GM12865 (cell line): ENCODE data around the gene SSR1.
"Not testable (repeated sequence)": the region's sequence is repeated elsewhere in the genome, so short reads cannot be mapped to it uniquely, and the experiment has no call there.

ENCODE experiments used
- DNase-seq: peaks from one replicate; pipeline ENCODE4 v3.0.0; 2010; ENCODE audit warnings: low read depth
- H3K4me3 ChIP-seq: 2 replicates; pipeline ENCODE4 v1.5.1; 2011; ENCODE audit warnings: mild to moderate bottlenecking, low read depth, low read length, control low read depth
- TF ChIP-seq, protein P1 (sequence below): IDR thresholded peaks from 2 replicates; pipeline ENCODE4 v1.5.1; 2011; ENCODE audit warnings: low read length, control low read depth, low read depth, inconsistent platforms; ENCODE audit not compliant: insufficient read depth; ENCODE audit errors: missing control alignments

SSR1 gene

GRCh38 chr6:7328243-7328642 is 15.2 kb upstream of the SSR1 start:
- TF ChIP-seq, protein P1, sequence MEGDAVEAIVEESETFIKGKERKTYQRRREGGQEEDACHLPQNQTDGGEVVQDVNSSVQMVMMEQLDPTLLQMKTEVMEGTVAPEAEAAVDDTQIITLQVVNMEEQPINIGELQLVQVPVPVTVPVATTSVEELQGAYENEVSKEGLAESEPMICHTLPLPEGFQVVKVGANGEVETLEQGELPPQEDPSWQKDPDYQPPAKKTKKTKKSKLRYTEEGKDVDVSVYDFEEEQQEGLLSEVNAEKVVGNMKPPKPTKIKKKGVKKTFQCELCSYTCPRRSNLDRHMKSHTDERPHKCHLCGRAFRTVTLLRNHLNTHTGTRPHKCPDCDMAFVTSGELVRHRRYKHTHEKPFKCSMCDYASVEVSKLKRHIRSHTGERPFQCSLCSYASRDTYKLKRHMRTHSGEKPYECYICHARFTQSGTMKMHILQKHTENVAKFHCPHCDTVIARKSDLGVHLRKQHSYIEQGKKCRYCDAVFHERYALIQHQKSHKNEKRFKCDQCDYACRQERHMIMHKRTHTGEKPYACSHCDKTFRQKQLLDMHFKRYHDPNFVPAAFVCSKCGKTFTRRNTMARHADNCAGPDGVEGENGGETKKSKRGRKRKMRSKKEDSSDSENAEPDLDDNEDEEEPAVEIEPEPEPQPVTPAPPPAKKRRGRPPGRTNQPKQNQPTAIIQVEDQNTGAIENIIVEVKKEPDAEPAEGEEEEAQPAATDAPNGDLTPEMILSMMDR, result no peak
- no peak for DNase-seq
- H3K4me3 ChIP-seq, result no peak overlapping the region

DNA sequence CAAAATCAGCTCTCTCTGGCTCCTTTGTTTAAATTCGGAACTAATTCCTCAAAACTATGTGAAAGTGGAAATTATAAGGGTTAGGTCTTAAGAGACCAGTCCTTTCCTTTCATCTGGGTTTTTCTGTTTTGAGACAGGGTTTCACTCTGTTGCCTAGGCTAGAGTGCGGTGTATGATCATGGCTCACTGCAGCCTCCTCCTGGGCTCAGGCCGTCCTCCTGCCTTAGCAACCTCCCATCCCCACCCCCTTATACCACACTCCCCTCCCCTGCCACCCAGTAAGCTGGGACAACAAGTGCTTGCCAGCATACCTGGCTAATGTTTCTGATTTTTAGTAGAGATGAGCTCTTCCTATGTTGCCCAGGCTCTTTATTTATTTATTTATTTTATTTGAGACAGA is 12.8 kb upstream of the SSR1 start:
- no peak overlapping the region for H3K4me3 ChIP-seq
- TF ChIP-seq, protein P1, result no peak
- no peak for DNase-seq

DNA sequence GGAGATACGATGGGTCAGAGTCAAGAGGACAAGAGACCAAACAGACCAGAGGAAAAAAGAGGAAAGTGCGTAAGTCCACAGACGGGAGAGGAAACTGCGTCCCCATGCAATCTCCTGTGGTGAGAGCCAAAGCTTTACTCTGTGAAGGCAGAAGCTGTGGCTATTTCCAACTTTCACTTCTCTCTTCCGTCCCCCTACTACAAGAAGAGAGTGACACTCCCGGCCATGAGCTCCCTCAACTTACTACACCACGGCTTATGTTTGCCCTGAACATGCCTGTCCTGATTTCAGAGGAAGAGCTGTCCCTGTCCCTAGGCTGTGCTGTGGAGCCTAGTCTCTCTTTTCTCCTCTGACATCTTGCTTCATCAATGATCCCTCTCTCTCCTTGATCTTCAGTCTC is 11.5 kb upstream of the SSR1 start:
- peak; percentile 25 for DNase-seq
- no peak overlapping the region for H3K4me3 ChIP-seq
- TF ChIP-seq, protein P1, result no peak

- TF ChIP-seq, protein P1, result no peak
- H3K4me3 ChIP-seq, result no peak overlapping the region
- DNase-seq, result no peak
Observed at GRCh38 chr6:7323074-7323473, 10.1 kb upstream of the SSR1 start.

- not testable (repeated sequence) for DNase-seq, H3K4me3 ChIP-seq
Observed at GRCh38 chr6:7321866-7322265, 8.9 kb upstream of the SSR1 start.

DNA sequence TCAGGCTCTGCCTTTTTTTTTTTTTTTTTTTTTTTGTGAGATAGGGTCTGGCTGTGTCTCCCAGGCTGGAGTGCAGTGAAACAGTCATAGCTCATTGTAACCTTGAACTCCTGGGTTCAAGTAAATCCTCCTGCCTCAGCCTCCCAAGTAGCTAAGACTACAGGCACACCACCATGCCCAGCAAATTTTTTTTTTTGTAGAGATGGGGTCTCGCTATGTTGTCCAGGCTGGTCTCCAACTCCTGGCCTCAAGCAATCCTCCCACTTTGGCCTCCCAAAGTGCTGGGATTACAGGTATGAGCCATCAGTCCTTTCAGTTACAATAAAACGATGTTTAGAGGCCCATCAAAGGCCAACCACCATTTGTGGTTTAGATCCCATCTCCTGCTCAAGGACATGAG is 6.4 kb upstream of the SSR1 start:
- DNase-seq, H3K4me3 ChIP-seq: not testable (repeated sequence)

GRCh38 chr6:7317538-7317937 is 4.5 kb upstream of the SSR1 start:
- no peak overlapping the region for H3K4me3 ChIP-seq
- TF ChIP-seq, protein P1, result no peak
- DNase-seq, result no peak

GRCh38 chr6:7316658-7317533 is 3.9 kb upstream of the SSR1 start:
- TF ChIP-seq, protein P1, result no peak
- H3K4me3 ChIP-seq, result no peak overlapping the region
- no peak for DNase-seq
